ENCODE results near the gene KIF13A.
"Not testable (repeated sequence)": the region's sequence is repeated elsewhere in the genome, so short reads cannot be mapped to it uniquely, and the experiment has no call there.

The KIF13A gene

DNA sequence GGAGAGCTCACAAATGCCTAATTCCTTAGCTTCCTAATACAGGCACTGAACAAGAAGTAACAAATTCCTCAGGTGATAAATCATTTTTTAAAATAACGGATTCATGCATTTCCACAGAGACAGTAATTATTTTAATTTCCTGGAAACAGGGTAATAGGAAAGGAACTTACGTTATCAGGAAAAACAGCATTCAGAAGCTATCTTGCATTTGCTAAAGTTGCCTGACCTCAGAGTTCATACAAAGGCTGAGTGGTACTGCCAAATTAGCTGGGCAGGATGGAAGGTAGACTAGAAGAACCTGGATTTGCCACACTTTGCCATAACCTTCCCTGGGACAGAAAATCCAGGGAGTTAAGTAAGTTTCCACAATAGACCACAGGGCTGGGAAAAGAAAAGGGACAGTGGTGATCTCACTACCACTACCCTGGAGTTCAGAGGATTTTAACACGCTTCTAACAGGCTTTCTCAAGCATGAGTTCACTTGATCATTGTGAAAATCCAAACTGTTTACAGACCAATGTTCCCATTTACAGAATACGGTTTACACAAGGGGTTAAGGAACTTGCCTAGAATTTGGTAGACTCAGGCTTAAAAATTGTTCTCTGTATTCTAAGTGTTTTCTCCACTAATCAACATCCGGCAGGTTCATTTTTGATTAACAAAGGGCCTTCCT lies 57.0 kb downstream of the KIF13A start:
- DNase-seq, result no peak

DNA sequence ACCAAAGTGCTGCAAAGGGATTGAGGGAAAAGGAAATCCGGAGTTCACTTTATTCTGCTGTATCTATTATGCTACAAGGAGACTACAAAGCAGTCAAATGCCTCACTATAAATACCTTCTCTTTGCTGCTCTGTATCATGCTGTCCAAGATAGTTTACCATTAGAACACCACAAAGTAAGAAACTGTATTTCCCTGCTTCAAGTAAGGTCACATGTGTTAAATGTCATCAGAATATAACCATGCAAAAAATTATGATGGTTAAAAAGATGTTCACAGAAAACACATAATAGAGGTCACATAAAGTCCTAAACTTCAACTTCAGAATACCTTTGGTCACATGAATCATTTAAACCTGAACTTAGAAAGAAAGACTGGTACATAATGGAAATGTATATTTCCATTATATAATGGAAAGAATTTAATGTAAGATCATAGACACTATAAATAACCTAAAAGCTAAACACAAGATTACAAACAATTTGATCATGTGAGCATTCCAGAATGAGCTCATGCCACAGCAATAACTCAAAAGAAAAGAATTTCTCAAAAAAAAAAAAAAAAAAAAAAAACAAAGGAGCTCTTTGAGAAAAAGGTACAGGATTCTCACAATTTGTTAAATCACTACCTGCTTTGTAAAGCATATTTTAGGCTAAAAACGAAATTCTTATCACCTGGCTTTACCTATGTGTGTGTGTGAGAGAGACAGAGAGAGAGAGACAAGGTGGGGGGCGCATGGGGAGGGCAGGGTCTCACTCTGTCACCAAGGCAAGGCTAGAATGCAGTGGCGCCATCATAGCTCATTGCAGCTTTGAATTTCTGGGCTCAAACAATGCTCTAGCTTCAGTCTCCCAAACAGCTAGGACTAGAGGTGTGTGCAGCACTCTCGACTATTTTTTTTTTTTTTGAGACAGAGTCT lies 58.7 kb downstream of the KIF13A start:
- no peak for DNase-seq

DNA sequence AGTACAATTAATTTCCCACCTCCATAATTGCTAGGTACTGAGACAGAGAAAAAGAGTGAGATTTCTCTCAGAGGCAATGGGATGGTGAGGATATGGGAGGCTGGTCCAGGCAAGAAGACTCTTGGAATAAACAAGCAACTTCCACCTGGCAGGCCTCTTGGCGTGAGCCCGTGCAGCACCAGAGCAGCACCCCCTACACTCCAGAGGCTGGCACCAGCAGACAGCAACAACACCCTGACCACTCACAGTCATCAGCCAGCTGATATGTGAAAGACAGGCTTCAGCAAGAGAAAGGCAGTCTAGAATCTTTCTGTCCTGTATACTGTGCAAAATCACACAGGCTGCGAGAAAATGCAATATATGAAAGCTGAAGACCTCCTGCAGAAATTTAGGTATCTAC lies 59.7 kb downstream of the KIF13A start:
- DNase-seq, result no peak

DNA sequence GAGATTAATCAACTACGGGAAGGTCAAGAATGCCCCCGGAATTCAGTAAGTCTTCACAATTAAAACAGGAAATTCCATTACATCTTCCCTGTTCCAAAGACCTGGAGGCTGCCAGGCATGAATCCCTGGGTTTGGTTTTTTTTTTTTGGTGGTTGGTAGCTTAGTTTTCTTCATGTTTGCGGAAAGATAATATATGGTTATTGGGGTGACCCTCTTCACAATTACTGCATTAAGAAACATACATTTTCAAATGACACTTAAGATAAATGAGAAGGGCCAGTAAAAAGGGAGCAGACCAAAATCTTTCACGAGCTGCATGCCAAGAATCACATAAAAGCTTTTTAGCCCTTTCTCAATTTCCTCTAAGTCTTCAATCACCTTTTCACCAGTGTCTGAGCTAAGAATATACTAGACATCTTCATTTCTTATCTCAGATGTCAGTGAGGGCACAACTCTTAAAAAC lies 64.0 kb downstream of the KIF13A start:
- DNase-seq, result no peak

DNA sequence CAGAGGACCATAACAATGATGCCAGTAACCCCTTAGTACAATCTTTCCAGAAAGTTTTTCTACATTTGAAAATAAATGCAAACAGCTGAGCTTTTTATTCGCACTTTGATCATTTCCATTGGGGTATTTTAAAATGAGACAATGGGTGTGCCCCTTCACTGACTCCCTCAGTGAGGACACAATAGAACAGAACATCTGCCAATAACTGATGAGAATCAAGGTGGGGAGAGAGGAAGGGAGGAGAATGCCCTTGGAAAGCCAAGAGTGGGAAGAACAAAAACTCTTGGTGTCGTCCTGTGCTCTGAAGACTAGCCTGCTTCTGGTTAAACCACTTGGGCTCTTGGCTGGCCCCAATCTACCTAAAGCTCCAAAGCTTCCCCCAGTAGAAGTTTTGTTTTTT lies 66.0 kb downstream of the KIF13A start:
- no peak for DNase-seq

DNA sequence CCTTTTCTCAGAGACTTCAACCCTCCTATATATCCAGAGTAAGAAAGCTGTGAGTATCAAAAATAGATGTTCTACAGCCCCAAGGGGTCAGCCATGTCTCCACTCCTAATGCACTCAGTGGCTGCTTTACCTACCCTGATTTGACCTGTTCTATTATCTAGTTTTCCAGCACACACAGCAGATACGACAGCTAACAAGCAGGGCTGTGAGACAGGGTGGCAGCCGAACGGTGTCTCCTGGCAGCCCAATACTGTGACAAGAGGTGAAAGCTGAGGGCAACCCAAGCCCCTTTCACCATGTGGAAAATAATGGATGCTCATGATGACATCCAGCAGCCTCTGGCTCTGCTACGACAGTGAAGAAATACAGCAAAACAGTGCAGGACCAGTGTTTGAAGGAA lies 67.9 kb downstream of the KIF13A start:
- DNase-seq, result no peak

DNA sequence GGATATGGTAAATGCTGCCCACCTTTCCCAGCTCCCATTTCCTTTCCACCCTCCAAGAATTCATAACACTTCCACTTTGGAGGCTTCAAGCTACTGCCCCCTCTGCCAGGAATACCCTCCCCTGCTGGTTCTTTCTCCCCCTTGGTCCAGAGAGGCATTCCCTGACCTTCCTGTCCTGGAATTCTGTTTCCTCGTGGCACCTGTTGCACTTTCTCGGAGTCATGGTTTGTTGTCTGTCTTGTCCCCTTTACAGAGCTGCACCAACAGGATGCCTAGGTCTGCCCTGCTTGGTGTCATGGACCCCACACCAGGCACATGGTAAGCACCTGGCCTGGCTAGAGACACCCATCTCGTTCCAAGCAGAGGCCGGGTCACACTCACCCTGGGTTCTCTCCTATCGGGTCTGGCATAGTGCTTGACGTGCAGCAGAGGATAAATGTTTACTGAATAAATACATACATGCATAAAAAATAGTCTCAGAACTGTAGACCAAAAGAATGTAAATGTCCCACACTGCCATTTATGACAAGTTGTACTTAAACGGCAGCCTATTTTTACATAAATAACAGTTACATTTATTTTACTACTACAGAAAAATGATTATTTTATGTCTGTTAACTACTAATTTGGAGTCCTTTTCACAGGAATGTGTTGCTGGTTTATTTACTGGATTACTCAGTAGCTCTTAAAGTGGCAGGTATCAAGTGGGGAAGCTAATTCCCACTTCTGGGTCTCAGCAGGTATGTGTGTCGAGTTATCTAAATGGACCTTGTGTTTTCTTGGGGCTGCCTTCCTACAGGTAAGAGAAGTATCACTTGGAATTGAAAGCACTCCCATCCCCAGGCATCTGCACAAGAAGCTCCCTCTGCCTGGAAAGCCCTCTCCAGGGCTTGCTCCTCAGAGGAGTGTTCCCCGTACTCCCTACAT lies 69.3 kb downstream of the KIF13A start:
- no peak for DNase-seq

DNA sequence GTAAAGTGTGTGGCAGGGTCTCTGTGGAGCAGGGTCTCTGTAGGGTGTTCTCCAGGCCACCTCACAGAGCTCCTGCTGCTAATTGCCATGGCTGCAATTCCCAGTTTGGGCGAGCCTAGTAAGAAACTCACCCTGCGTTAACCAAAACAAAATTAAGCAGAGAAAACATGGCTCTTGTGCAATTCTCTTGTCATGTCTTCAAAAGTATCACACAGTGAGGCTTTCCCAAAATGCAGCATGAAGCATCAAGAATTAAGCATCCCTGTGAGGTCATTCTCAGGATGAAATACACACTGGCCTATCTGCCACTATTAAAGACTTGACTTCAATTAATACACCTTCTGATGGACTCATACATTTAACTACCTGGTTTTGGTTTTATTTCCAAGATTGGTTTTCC lies 72.8 kb downstream of the KIF13A start:
- DNase-seq, result no peak

DNA sequence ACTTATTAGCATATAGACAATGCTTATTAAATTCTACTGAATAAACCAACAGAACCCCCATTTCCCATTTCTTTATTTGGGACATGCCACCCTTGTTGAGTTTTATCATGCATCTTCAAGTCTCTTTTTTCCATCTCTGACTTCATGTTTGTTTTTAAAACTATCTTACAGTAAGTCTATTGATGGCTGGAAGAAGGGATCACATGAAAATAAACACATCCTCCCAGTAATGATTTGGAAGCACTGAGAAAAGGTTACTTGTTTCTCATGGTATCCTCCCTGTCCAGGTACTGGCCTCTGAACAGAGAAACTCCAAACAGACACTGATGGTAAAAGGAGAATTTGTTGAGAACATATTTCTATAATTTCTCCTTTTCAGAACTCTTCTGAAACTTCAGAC lies 74.9 kb downstream of the KIF13A start:
- DNase-seq, result no peak

DNA sequence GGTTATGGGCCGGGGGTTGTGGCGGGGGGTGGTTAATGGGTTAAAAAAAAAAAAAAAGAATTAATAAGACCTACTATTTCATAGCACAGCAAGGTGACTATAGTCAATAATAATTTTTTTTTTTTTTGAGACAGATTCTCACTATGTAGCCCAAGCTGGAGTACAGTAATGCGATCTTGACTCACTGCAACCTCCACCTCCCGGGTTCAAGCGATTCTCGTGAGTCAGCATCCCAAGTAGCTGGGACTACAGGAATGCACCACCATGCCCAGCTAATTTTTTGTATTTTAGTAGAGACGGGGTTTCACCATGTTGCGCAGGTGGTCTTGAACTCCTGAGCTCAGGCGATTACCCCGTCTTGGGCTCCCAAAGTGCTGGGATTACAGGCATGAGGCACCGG lies 75.8 kb downstream of the KIF13A start:
- not testable (repeated sequence) for DNase-seq

DNA sequence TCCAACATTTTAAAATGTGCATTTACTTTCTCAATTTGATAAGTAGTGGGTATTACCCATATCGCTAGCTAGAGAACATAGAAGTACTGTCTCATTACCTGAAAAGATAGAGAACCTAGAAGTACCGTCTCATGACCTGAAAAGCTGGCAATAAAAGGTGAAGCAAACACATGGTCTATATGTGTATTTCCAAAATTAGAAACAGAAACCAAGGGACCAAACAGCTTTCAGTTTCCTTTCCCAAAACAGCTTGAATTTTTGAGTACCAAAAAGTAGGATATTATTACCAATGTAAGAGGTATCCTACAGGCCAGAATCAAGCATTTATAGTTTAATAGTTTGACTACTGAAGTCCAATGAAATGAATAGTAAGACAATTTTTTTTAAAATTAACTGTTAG lies 77.2 kb downstream of the KIF13A start:
- no peak for DNase-seq

DNA sequence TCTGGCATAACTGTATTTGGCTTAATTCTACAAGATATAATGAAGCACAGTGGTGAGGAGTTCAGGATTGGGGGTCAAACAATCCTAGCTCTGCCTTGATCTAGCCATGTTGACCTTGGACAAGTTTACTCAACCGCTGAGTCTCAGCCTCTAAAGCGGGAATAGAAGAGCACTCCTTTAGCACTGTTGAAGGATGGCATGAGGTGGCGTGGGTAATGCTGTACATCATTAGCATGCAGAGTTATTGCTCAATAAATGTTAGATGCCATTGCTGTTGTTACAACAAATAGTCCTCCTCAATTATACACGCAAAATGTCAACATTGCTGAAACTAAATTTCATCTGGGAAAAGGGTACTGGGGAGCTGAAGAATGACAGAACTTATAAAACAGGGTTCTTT lies 78.6 kb downstream of the KIF13A start:
- DNase-seq, result no peak

DNA sequence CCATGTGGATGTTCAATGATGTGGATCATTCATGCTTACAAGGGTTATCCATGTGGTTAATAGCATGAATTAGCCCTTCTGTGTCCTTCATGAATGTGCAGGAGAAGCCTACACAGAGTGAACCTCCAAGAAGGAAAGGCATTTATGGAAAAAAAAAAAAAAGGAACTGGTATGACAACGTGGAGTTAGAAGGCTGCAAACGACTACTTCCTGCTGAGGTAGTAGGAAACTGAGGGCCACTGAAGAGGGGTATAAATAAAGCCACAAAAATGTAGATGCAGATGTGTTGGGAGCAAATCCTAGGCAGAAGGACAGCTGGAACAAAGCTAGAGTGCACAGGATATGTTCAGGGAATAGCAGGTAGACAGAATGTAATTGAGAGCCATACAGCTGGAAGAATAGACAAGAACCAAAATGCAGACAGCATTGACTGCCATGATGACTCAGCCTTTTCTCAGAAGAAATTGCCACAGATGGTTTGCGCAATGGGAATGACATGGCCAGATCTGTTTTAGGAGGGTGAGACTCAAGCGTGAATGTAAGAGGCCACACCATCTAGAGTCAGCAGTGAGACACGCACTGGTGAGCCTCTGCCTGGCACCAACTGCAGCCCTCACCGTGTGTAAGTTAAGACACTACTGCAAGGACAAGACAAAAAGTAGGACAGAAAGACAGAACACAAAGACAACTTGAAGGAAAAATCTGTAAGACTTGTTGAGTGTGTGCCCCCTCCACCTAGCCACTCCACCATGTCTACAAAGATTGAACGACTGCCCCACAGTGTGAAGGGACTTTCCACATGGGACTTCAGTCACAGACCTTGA lies 79.8 kb downstream of the KIF13A start:
- no peak for DNase-seq

DNA sequence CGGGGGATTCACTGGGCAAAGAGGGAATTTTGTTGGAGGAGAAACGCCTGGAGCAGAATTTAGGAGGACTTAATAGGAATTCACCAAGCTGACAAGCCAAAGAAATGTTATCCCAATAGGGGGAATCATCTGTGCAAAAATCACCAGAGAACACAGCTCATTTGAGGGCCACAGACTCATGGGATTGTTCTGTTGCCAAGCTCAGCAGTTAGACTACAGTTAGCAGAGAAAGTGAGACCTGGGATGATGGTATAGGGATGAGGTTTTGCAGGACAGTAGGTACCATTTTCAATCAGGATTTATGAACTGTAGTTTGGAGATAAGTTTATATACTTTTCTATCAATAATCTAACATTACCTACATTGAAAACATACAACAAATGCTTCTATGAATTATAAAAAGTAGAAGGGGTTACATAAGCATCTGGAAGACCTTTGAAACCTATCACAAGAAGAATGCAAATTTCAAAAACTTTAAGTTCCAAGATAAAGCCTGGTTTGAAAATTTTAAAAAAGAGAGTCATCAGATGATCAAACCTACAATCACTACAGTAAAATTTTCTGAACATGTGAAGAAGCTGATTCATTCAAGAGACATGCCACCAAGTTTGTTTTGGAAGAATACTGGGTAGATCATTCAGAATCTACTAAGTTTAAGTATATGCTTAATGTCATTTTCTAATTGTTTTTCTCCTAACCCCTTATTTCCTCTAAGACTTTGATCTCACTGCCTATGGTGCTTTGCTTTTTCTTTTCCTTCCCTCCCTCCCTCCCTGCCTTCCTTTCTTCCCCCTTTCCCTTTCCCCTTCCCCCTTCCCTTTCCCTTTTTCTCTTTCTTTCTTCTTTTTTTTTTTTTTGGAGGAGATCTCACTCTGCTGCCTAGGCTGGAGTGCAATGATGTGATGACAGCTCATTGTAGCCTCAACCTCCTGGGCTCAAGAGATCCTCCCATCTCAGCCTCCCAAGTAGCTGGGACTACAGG lies 81.5 kb downstream of the KIF13A start:
- no peak for DNase-seq

DNA sequence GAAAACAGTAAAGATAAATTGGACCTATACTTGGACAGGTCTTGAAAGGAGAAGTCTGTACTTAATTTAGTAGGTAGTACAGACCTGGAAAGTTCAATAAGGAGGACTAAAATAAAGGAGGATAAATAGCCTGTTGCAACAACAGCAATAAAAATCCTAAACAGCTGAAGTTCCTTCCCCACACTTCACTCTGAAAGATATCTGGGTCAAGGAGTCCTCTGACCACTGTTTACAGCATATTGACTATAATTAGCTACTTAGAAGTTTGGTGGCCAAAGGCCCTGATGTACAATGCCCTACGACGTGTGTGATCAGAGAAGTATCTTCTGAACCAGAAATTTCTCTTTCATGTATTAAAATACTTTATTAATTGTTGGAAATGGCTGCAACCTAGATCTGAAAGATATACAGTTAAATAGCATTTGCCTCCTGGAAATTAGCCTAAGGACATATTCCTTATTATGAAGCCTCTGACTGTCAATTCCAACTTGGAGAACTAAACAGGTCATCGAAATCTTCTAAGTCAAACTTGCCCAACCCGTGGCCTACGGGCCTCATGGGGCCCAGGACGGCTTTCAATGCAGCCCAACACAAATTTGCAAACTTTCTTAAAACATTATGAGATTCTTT lies 82.8 kb downstream of the KIF13A start:
- DNase-seq, result no peak

DNA sequence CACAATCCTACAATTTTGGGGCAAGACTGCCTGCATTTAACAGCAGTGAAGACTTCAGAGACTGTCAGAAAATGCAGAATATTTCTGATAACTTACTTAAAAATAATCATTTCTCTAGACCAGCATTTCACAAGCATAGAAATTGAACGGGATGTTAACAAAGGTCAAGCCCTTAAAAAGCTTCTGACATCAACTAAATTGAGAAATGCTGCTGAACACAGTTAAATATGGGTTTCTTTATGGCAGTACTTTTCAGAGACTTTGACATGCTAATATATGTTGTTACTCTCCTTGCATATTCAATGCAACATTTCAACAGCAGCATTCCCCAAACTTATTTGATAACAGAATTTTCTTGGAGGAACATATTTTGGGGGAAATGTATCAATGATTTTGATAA lies 84.5 kb downstream of the KIF13A start:
- no peak for DNase-seq

DNA sequence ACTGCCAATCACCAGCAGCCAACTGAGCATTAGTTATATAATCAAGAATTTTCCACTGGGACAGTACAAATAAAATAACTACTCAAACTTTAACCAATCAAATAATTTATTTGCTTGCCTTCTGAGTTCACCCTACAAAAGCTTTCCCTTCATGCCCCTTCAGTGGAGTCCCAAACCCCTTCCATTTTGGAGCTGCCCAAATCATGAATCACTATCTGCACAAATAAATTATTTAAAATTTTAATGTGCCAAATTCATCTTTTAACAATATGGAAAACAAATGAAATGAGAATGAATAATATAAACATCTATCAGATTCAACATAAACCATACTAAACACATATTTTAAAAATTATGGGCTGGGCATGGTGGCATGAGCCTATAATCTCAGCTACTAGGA lies 85.9 kb downstream of the KIF13A start:
- DNase-seq, result no peak

DNA sequence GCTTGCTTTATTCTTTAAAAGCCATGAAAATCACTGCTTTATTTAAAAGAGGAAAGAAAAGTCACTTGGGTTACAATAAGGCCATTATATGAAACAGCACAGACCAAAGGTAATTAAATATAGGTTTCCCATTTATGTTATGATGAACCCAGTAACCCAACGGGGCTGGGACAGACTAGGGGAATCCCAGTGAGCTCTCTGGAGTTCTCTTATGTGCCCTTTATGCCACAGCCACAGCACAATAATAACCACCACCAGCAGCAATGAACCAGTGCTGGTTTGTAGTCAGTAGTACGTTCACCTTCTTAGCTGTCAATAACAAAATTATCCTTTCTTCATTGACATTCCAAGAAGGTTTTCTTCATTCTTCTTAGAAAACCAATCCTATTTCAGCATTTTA lies 87.4 kb downstream of the KIF13A start:
- DNase-seq, result no peak

DNA sequence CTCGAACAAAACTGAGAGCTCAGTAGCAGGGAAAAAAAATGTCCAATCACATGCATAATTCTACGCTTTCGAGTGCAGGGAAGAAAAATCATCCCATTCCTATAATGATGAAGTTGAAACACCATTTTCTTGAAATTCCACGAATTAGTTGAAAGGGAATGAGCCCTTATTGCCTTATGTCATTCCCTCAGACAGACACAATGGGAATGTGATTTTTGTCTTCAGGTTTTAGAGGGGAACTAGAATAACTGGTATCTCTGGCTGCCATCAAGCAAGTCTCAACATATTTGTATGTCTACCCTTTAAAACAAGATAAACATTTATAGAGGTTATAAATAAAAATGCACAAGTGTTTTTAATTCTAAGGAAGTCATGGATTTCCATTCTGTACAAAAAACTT lies 87.9 kb downstream of the KIF13A start:
- no peak for DNase-seq

DNA sequence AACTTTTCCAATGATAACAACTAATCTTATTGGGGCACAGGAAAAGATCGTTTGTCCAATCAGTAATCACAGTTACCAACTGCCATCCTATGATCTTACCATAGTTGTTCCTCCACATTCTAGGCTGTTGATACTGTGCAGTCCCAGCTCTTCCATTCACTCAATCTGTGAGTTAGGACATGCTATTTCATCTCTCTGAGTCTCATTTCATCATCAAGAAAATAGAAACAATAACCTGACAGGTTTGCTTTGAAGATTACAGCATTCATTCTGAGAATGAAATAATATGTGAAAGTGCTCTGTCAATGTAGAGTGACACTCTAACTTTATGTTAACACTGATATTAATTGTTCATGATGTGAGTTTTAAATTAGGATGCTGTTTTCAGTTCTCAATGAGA lies 89.8 kb downstream of the KIF13A start:
- DNase-seq, result no peak

DNA sequence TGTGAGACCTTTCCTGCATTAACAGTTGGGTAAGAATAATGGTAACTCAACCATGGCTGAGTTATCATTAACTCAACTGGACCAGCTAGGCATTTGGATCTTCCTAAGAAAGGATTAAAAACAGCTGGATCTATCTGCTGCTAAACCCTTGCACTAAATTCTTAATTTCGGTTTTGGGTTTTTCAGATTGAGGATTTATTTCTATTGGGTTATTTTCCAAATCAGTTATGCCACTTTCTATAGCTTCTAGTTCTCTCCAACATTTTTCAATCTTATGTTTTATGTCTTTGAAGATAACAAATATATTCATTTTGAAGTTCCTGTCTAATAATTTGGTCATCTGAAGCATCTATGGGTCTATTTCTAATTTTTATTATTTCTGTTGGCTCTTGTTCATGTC lies 92.5 kb downstream of the KIF13A start:
- no peak for DNase-seq
